NT2/D1 (cell line): Measurements from ENCODE around the gene TNS3.

ENCODE experiments used
- YY1 ChIP-seq: IDR thresholded peaks from 2 replicates; pipeline ENCODE4 v1.6.1; 2011; ENCODE audit not compliant: insufficient read length, insufficient read depth
- ZNF274 ChIP-seq: IDR thresholded peaks from 2 replicates; pipeline ENCODE4 v1.6.1; 2011; ENCODE audit warnings: mild to moderate bottlenecking, low read depth, low read length

GRCh38 chr7:47375121-47375938, 206.6 kb downstream of the TNS3 start:
- TF ChIP-seq ZNF274 (no peak), YY1 (no peak)
